GM18520 (cell line): ENCODE results near the gene ZNF548.
"Not testable (repeated sequence)": the region's sequence is repeated elsewhere in the genome, so short reads cannot be mapped to it uniquely, and the experiment has no call there.

Experiments used
- ATAC-seq: cut with Tn5 transposase; IDR thresholded peaks from one replicate; pipeline ENCODE4 v1.9.1; 2021; ENCODE audit not compliant: unreplicated experiment

Gene ZNF548

GRCh38 chr19:57389730-57390598 is at the start of gene ZNF548:
ZNF548 (plus strand) TSS chr19:57389854; CDS start chr19:57390100, 246 bp downstream.
- peak; percentile 96 for ATAC-seq

- ATAC-seq: no peak
These were observed 47.1 kb upstream of the ZNF548 start for GRCh38 chr19:57342582-57342981.

DNA sequence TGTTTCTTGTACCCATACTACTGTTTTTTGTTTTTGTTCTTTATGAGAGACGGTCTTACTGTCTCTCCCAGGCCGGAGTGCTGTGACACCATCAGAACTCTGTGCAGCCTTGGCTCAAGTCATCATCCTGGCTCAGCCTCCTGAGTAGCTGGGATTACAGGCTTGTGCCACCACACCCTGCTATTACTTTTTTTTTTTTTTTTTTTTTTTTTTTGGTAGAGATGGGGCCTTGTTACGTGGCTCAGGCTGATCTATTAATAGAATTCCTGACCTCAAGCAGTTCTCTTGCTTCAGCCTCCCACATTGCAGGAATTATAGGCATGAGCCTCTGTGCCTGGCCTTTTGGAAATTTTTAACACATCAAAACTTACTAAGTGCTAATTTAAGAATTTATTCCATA is 41.5 kb upstream of the ZNF548 start:
- no peak for ATAC-seq

DNA sequence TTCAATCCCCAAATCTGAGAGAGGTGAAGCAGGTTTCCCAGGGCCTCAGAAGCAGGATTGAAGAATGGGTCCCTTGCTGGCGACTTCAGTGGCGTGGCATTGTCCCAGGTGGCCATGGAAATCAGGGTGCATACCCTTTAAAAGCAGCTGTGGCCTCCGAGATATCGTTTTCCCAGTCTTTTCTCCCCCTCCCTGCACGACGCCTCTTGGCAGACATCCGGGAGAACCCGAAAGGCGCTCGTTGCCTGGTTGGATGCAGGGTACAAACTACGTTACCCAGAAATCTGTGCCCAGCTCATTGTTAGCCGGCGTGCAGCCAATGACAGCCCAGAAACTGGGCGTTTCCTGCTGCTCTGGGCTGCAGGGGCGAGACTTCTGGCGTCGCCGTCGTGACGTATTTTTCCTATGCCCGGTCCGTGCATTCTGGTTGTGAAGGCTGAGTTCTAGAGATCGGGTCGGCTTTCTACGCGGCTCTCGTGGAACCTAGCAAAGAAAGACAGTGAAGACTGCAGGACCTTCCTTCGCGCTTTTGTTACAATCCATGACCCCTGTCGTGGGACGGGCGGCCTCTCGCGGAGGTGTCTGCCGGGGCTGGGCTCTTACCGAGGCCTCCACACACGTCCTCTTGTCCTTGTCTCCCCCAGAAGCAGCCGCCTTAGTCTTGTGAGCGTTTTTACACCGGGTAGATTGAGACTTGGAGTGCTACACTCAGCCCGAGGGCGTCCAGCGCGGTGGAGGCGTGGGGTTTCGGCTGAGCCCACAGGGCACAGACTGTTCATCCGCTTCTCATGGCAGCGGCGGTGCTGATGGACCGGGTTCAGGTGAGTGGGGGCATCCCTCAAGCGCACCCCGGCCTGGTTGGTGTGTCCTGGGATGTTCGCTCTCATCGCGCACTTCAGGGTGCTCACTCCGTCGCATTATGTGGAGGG is 38.5 kb upstream of the ZNF548 start, which contains the start of gene ZNF304:
Gene ZNF304, plus strand, starts transcription at position 395 of the 929 bp plus-strand sequence. Its CDS starts 394 bp downstream, at position 789.
- peak; percentile 99 for ATAC-seq

DNA sequence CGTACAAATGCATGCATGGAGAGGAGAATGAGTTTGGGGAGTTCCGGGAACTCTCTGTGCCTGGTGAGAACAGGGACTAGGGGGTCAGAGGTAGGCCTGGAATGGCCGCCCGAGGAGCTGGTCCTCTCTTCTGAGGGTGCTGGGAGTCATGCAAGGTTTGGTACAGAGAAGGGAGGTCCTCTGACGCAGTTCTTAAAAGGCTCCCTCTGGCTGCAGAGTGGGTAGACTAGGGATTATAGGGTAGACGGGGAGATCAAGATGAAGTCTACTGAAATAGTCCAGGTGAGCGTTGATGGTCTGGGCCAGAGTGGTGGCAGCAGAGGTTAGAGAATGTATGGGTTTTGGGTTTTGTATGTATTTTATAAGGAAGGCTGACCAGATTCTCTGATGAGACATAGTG is 37.8 kb upstream of the ZNF548 start:
- ATAC-seq: no peak

DNA sequence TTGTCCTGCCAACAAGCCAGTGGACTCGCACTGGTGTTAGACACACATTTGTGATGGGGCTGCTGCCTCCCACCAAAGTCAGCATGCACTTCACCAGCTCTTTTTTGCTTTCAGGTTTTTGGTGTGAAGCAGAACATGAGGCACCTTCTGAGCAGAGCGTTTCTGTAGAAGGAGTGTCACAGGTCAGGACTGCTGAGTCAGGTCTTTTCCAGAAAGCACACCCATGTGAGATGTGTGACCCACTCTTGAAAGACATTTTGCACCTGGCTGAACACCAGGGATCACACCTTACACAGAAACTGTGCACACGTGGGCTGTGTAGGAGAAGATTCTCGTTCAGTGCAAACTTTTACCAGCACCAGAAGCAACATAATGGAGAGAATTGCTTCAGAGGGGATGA is 33.7 kb upstream of the ZNF548 start:
- ATAC-seq: no peak

DNA sequence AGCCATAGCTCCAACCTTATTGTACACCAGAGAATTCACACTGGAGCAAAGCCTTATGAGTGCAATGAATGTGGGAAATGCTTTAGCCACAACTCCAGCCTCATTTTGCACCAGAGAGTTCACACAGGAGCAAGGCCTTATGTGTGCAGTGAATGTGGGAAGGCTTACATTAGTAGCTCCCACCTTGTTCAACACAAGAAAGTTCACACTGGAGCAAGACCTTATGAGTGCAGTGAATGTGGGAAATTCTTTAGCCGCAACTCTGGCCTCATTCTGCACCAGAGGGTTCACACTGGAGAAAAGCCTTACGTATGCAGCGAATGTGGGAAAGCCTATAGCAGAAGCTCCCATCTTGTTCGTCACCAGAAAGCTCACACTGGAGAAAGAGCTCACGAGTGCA is 32.2 kb upstream of the ZNF548 start:
- ATAC-seq: no peak

DNA sequence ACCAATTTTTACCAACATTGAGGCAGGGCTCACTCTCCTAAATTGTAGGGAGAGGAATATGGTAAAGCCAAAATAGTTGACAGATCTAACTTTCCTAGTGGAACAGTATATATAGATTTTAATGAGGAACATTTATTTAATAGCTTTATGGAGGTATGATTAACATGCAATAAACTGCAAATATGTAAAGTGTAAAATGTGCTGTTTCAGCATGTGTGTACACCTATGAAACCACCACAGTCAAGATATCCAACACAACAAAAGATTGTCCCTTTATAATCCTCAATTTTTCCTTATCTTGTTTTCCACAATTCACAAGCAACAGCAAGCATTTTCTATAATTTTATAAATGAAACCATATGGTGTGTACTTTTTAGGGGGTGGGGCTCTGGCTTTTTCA is 30.4 kb upstream of the ZNF548 start:
- no peak for ATAC-seq

DNA sequence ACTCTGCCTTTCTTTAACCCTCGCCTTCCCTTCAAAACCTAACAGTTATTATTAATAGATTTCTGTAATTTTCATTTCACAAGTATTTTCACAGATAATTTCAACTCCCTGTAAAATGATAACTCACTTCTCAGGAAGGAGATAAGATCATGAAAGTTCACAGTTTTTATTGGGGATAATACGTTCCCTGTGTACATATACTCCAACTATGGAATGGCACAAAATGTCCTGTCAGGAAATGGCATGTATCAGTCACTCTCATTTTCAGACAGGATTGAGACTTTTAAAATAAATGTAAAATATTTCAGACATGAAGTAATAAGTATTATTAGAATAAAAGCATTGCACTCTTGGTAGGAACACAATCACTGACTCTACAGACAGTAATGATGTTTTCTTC is 27.2 kb upstream of the ZNF548 start:
- ATAC-seq: no peak

GRCh38 chr19:57362997-57363687 is 26.5 kb upstream of the ZNF548 start, which contains the start of the genes TRAPPC2B and ZNF547:
TRAPPC2B (plus strand) TSS chr19:57363551; CDS start chr19:57364834, 1,283 bp downstream.
ZNF547 (plus strand) TSS chr19:57363551; CDS start chr19:57368556, 5,005 bp downstream.
- peak; percentile 90 for ATAC-seq

GRCh38 chr19:57363688-57364181 is 25.9 kb upstream of the ZNF548 start:
- no peak for ATAC-seq

DNA sequence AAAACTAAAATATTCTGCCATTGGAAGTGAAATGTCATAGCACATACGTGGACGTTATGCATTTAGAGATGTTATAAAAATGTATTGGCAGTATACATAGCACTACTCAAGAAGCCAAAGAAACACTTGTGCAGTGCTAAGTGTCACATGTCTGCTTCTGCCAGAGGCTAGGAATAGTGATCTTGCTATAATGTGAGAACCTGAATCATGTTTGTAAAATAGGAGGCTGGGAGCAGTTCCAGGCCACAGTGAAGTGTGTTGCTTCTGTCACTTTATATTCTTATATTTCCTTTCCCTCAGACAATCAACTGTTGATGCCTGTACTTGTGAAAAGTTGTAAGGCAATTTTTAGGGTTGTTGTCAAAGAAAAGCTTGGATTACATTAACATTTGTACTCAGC is 22.9 kb upstream of the ZNF548 start:
- no peak for ATAC-seq

DNA sequence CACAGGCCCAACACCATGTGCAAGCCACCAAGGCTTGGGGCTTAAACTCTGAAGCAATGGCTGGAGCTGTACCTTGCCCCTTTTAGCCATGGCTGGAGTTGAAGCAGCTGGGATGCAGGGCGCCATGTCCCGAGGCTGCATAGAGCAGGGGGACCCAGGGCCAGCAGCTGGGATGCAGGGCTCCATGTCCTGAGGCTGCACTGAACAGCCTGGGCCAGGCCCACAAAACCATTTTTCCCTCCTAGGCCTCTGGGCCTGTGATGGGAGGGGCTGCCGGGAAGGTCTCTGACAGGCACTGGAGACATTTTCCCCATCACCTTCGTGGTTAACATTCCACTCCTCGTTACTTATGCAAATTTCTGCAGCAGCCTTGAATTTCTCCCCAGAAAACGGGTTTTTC is 15.5 kb upstream of the ZNF548 start:
- ATAC-seq: no peak

DNA sequence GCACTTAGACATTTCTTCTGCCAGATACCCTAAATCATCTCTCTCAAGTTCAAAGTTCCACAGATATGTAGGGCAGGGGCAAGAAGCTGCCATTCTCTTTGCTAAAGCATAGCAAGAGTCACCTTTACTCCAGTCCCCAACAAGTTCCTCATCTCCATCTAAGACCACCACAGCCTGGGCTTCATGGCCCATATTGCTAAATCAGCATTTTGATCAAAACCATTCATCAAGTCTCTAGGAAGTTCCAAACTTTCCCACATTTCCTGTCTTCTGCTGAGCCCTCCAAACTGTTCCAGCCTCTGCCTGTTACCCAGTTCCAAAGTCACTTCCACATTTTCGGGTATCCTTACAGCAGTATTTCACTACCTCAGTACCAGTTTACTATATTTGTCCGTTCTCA is 15.0 kb upstream of the ZNF548 start:
- not testable (repeated sequence) for ATAC-seq

DNA sequence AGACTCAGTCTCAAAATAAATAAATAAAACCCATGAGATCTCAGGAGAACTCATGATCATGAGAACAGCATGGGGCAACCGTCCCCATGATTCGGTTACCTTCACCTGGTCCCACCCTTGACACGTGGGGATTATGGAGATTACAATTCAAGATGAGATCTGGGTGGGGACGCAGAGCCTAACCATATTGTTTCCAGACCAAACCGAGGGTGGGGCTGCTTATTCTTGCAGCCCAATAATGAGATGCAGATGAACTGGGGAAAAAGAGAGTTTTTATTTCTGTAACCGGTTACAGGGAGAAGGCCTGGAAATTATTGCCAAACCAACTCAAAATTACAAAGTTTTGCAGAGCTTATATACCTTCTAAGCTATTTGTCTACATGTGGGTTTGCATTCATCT is 13.5 kb upstream of the ZNF548 start:
- no peak for ATAC-seq

DNA sequence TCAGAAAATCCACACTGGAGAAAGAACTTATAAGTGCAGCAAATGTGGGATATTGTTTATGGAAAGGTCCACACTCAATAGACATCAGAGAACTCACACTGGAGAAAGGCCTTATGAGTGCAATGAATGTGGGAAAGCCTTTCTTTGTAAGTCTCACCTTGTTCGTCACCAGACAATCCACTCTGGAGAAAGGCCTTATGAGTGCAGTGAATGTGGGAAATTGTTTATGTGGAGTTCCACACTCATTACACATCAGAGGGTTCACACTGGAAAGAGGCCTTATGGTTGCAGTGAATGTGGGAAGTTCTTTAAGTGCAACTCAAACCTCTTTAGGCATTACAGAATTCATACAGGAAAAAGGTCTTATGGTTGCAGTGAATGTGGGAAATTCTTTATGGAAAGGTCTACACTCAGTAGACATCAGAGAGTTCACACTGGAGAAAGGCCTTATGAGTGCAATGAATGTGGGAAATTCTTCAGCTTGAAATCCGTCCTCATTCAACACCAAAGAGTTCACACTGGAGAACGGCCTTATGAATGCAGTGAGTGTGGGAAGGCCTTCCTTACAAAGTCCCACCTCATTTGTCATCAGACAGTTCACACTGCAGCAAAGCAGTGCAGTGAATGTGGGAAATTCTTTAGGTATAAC is 12.0 kb upstream of the ZNF548 start:
- no peak for ATAC-seq

DNA sequence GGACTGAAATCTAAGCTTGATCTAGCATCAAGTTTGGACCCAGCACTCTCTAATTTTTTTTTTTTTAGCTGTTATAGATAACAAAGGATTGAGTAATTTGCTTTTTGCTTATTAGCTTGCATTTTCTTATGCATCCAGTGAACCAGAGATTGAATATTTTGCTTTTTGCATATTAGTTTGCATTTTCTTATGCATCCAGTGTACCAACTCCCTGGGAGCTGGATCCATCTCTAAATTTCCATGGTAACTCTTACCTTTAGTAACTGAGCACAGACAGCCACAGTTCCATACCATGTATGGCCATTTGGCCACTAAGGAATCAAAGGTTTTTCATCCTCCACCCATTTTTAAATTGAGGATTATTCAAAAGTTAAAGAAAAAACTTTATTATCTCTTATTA is 8.7 kb upstream of the ZNF548 start:
- no peak for ATAC-seq

DNA sequence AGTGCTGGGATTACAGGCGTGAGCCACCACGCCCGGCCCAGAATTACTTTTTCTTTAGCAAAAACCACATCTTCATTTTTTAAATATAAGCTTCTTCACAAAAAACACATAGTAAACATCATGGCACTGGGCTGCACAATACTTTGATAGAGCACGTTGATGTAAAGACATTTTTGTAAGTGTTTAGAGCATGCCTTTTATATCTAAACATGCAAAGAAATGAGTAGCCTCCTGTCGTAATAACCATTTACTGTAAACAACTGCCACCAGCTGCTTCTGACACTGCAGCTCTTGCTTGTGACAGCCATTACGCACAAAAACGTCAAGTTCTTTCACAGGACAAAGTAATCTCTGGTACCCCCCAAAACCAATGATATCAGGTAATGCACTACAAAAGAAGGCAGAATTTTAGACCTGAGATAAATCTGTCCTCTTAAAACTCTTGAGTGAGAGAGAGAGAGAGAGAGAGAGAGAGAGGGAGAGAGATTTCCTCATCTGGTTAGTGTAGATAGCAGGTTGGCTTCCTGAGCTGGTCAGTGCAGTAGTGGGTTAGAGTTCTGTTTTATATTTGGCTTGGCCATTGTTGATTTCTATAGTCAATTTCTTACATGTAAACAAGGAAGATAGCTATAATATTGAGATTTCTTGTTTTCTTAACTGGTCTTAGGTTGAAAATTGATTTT is 6.7 kb upstream of the ZNF548 start:
- no peak for ATAC-seq

DNA sequence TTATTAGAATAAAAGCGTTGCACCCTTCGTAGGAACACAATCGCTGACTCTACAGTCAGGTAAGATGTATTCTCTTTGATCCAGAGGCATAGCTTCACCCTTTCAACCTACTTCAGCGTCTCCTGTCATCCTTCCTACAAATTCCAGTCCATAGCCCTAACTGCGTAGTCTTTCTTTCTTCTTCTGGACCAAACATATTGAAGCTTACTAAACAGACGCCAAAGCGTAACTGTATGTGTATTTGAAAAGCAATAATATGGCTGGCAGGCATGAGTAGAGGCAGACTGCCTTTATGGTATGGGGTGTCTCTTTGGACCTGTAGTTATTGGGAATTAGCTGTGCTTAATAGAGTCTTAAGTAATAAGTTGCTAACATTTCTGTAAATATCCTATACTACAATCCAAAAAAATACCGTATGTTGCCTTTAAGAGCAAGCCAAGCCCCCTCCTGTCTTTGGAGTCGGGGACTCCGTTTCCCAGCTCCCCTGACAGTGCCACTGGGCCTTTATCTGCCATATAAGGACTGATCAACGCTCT is 392 bp upstream of the ZNF548 start:
- ATAC-seq: no peak
